ENCODE measurements around the gene EREG.
"Not testable (repeated sequence)": the region's sequence is repeated elsewhere in the genome, so short reads cannot be mapped to it uniquely, and the experiment has no call there.

The EREG gene

GRCh38 chr4:74394476-74395136 is 29.7 kb downstream of the EREG start:
- peak; percentile 61 for DNase-seq (ENCODE audit: low read depth)
- no peak for TF ChIP-seq CTCF (IDR thresholded peaks at IDR 0.05; ENCODE audit: low read length, missing control alignments)
- H3K4me3 ChIP-seq (replicated peaks; ENCODE audit: low read depth, low read length), result no peak overlapping the region

- DNase-seq (ENCODE audit: low read depth), result peak; percentile 31
- TF ChIP-seq CTCF (IDR thresholded peaks at IDR 0.05; ENCODE audit: low read length, missing control alignments), result no peak
Measured at GRCh38 chr4:74395633-74396032, 30.7 kb downstream of the EREG start.

GRCh38 chr4:74397748-74398426 is 32.9 kb downstream of the EREG start:
- DNase-seq (ENCODE audit: low read depth), result no peak
- H3K4me3 ChIP-seq (replicated peaks; ENCODE audit: low read depth, low read length), result no peak overlapping the region
- TF ChIP-seq CTCF (IDR thresholded peaks at IDR 0.05; ENCODE audit: low read length, missing control alignments), result no peak

More at GRCh38 chr4:74395633-74396032, 30.7 kb downstream of the EREG start:
- H3K4me3 ChIP-seq (replicated peaks; ENCODE audit: low read depth, low read length), result no peak overlapping the region

GRCh38 chr4:74398894-74399589 is 34.1 kb downstream of the EREG start:
- H3K4me3 ChIP-seq (replicated peaks; ENCODE audit: low read depth, low read length); DNase-seq (ENCODE audit: low read depth): not testable (repeated sequence)

GRCh38 chr4:74400395-74400794 is 35.5 kb downstream of the EREG start:
- H3K4me3 ChIP-seq (replicated peaks; ENCODE audit: low read depth, low read length), result no peak overlapping the region
- DNase-seq (ENCODE audit: low read depth), result no peak
- TF ChIP-seq CTCF (IDR thresholded peaks at IDR 0.05; ENCODE audit: low read length, missing control alignments), result no peak

- TF ChIP-seq CTCF (IDR thresholded peaks at IDR 0.05; ENCODE audit: low read length, missing control alignments), result no peak
- H3K4me3 ChIP-seq (replicated peaks; ENCODE audit: low read depth, low read length), result no peak overlapping the region
- DNase-seq (ENCODE audit: low read depth), result no peak
Measured at GRCh38 chr4:74402692-74403456, 37.9 kb downstream of the EREG start.

GRCh38 chr4:74407891-74408290 is 42.9 kb downstream of the EREG start:
- no peak for TF ChIP-seq CTCF (IDR thresholded peaks at IDR 0.05; ENCODE audit: low read length, missing control alignments)
- no peak overlapping the region for H3K4me3 ChIP-seq (replicated peaks; ENCODE audit: low read depth, low read length)
- no peak for DNase-seq (ENCODE audit: low read depth)

All from fibroblast of pulmonary artery (primary cell).